ENCODE results near the gene PLCD3.

Gene PLCD3, protein sequence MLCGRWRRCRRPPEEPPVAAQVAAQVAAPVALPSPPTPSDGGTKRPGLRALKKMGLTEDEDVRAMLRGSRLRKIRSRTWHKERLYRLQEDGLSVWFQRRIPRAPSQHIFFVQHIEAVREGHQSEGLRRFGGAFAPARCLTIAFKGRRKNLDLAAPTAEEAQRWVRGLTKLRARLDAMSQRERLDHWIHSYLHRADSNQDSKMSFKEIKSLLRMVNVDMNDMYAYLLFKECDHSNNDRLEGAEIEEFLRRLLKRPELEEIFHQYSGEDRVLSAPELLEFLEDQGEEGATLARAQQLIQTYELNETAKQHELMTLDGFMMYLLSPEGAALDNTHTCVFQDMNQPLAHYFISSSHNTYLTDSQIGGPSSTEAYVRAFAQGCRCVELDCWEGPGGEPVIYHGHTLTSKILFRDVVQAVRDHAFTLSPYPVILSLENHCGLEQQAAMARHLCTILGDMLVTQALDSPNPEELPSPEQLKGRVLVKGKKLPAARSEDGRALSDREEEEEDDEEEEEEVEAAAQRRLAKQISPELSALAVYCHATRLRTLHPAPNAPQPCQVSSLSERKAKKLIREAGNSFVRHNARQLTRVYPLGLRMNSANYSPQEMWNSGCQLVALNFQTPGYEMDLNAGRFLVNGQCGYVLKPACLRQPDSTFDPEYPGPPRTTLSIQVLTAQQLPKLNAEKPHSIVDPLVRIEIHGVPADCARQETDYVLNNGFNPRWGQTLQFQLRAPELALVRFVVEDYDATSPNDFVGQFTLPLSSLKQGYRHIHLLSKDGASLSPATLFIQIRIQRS

GRCh38 chr17:45132320-45132571 is at the start of gene PLCD3:
TSS of gene PLCD3 (minus strand) at chr17:45132515. CDS start at chr17:45132410, 105 bp downstream.
- DNase-seq = no peak

- no peak for DNase-seq
These were observed 45.2 kb upstream of the PLCD3 start for GRCh38 chr17:45177563-45177962.

- no peak for DNase-seq
These were observed 43.4 kb upstream of the PLCD3 start for GRCh38 chr17:45175759-45176115.

DNA sequence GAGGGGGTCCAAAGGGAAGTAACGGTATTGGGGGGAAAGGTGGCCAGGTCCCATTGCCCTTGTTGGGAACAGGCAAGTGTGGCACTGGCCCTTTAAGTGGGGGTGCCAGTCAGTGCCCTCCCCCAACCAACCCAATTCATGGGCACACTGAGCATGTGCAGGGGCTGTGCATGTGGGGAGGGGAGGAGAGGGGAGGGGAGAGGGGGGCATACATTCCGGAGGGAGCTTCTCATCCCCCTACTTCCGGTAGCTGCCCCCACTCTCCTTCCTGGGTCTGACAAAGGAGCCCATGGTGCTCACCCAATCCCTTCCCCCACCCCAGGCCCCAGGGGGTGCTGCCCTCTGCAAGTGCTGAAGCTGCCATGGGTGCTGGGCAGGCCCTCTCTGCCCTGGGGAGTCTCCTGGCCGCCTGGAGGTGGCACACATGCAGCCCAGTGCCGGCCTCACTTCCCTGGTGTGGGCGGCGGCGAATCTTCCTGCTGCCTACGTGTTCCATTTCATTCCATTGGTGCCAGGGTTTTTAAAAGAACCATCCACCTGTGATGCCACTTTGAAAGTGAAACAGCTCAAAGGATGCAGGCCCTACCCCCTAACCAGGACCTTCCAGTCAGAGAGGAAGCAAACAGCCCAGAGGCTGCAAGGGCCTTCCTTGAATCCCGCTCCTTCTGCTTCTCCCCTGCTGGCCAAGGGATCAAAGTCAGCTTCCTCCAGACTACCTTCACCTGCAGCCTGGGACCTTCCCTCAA is 40.4 kb upstream of the PLCD3 start:
- DNase-seq = peak; percentile 61 to 62

DNA sequence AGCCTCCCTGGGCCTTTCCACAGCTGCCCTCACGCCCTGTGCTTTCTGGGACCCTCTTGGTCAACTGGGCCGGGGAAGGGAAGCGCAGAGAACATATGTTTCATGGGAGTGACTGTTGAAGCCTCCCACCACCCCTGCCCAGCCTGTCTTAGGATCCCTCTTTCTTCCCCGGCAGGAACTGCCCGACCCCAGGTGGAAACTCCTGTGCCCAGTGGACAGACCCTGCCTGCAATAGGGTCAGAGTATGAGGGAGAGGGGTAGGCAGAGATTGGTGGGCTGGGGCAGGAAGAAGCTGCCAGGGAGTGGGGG is 39.9 kb upstream of the PLCD3 start:
- no peak for DNase-seq

- DNase-seq = no peak
These were observed 39.3 kb upstream of the PLCD3 start for GRCh38 chr17:45171338-45172231.

- no peak for DNase-seq
These were observed 38.6 kb upstream of the PLCD3 start for GRCh38 chr17:45170931-45171337.

GRCh38 chr17:45170280-45170930 is 38.1 kb upstream of the PLCD3 start:
- DNase-seq = no peak

DNA sequence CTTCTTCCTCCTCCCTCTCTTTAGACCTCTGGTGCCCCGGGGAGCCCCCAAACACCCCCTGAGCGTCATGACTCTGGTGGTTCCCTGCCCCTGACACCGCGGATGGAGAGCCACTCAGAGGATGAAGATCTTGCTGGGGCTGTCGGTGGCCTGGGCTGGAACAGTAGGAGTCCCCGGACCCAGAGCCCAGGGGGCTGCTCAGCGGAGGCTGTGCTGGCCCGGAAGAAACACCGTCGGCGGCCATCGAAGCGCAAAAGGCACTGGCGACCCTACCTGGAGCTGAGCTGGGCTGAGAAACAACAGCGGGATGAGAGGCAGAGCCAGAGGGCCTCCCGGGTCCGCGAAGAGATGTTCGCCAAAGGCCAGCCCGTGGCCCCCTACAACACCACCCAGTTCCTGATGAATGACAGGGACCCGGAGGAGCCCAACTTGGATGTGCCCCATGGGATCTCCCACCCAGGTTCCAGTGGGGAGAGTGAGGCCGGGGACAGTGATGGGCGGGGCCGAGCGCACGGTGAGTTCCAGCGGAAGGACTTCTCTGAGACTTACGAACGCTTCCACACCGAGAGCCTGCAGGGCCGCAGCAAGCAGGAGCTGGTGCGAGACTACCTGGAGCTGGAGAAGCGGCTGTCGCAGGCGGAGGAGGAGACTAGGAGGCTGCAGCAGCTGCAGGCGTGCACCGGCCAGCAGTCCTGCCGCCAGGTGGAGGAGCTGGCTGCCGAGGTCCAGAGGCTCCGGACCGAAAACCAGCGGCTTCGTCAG is 36.9 kb upstream of the PLCD3 start:
- no peak for DNase-seq

DNA sequence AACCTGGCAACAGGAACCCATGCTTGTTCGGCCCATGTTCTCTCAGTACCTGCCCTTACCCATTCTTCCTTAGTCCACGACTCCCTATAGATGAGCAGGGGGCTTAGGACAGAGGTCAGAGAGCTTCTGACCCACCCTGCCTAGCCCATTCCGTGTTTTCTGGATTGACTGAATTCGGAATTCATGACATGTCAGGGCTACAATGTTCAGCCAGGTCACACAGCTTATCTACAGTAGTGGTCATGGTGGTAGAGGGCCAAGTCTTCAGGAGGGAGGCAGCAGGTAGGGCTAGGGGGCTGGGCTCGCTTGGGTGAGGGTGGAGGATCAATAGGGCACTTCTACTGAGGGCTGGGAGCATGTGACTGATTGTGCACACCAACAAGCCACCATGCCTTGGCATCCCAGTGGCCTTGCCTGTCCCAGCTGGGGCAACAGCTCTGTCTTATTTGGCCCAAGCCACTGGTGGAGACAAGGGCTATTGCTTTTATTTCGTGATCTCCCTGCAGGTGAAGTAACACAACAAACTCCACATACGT is 32.5 kb upstream of the PLCD3 start:
- DNase-seq = no peak

DNA sequence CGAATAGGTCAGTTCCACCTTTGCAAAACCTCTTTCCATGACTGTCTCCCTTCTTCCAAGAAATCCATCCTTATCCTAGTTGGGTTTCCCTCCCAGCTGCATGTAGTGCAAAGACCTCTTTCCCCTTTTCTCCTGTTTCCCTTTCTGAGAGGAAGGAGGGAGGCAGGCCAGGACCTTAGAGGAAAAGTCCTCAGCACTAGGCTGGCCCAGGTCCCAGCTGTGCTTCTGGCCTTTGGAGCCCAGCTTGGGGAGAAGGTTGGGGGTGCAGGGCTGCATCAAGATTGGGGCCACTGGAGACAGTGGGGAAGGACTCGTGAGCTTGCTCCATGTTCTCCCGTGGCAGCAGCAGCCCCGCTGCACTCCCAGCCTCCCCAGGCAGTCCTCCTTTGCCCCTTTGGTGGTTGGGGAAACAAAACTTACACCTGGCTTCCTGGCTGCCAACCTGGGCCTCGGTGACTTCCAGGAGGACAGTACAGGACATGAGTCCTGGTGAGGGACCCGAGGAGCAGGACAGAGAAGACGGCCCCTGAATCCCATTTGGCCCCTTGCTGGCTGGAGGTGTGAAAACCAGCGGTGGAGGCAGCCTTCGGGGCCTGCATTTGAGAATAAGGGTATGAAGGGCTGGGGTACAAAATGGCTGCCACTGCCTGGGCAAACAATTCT is 29.8 kb upstream of the PLCD3 start:
- no peak for DNase-seq

GRCh38 chr17:45161288-45162024 is 29.1 kb upstream of the PLCD3 start, which contains the start of gene HEXIM2:
TSS of gene HEXIM2 (plus strand) at chr17:45161875. CDS start at chr17:45162794, 919 bp downstream.
- DNase-seq = peak; percentile 99

DNA sequence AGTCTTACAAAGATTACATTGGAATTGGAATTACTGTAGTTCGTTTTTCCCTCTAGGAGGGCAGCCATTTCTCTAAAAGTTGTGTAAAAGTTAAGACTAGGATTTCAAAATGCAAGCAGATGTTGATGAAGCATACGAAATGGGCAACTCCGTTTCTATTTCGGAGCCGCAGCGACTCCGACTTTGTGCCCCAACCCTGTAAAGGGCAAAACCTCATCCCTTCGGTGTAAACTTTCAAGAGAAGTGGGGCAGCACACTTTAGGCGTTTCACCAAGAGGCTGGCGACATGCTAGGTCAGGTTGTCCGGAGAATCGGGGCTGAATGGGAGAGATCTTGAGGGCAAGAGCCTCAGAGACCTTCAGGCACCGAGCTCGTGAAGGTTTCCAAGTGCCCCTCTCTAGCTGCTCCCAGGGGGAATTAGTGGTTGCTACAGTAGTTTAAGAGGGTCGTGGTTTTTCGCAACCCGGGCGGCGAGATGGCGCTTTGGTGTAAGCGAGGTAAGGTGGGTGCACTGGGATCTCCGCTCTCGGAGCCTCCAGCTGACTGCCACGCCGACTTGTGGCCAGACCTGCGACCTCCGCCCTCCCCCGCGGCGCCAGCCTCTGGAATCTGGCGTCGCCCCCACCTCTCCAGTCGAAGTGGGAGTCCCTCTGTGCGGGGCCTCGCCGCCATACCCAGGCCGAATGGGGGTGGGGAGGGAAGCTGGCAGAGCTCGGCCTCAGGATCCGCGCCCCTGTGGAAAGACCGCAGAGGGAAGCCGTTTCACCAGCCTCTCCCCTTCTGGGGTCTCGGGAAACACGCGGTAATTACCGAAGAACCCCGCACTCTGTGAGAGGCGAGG is 28.4 kb upstream of the PLCD3 start:
- DNase-seq = peak; percentile 57 to 62

DNA sequence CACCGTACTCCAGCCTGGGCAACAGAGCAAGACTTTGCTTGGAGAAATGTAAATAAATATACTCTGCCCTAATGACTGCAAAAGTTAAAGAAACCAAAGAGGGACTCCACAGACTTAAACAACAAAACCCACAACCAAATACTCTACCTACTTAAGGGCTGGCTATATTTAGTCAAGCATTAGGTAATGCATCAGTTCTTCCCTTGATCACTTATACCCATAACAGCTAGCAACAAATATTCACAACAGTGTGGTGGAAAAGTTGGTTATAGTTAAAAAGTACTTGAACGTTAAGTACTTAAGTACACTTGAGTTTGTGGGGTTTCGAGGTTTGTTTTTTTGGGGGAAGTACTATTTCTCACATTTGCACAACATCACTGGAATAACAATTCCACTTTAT is 23.9 kb upstream of the PLCD3 start:
- DNase-seq = no peak

GRCh38 chr17:45155483-45155882 is 23.2 kb upstream of the PLCD3 start:
- DNase-seq = no peak

DNA sequence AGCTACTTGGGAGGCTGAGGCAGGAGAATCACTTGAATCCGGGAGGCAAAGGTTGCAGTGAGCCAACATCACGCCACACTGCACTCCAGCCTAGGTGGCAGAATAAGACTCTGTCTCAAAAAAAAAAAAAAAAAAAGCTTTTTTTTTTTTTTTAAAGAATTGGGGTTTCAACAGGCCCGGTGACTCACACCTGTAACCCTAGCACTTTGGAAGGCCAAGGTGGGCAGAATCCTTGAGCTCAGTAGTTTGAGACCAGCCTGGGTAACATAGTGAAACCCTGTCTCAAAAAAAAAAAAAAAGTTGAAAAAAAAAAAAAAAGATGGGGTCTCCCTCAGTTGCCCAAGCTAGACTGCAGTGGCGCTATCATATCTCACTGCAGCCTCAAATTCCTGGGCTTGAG is 22.7 kb upstream of the PLCD3 start:
- no peak for DNase-seq

GRCh38 chr17:45150911-45151809 is 18.8 kb upstream of the PLCD3 start:
- no peak for DNase-seq
